GM18861 (cell line): Measurements from ENCODE around the gene CRACR2A.

ENCODE experiments used
- ATAC-seq: cut with Tn5 transposase; IDR thresholded peaks from one replicate; pipeline ENCODE4 v1.9.1; 2021; ENCODE audit not compliant: unreplicated experiment

The CRACR2A gene

GRCh38 chr12:3684449-3685051 lies 68.4 kb downstream of the CRACR2A start:
- ATAC-seq = no peak

- ATAC-seq = no peak
Measured at GRCh38 chr12:3683670-3684069, 69.2 kb downstream of the CRACR2A start.

GRCh38 chr12:3681595-3682061 lies 71.3 kb downstream of the CRACR2A start:
- ATAC-seq = no peak

- ATAC-seq = no peak
Measured at GRCh38 chr12:3680919-3681594, 71.9 kb downstream of the CRACR2A start.

- no peak for ATAC-seq
Measured at GRCh38 chr12:3679831-3680230, 73.1 kb downstream of the CRACR2A start.

GRCh38 chr12:3677609-3678008 lies 75.3 kb downstream of the CRACR2A start:
- no peak for ATAC-seq

- no peak for ATAC-seq
Measured at GRCh38 chr12:3673981-3674708, 78.8 kb downstream of the CRACR2A start.

GRCh38 chr12:3672113-3672509 lies 80.8 kb downstream of the CRACR2A start:
- ATAC-seq = no peak

GRCh38 chr12:3671330-3672112 lies 81.4 kb downstream of the CRACR2A start:
- no peak for ATAC-seq

GRCh38 chr12:3670083-3670620 lies 82.8 kb downstream of the CRACR2A start:
- ATAC-seq = no peak

- ATAC-seq = no peak
Measured at GRCh38 chr12:3669594-3669993, 83.3 kb downstream of the CRACR2A start.

GRCh38 chr12:3668479-3669165 lies 84.3 kb downstream of the CRACR2A start:
- no peak for ATAC-seq

- ATAC-seq = no peak
Measured at GRCh38 chr12:3667485-3667884, 85.4 kb downstream of the CRACR2A start.

GRCh38 chr12:3666441-3666840 lies 86.5 kb downstream of the CRACR2A start:
- no peak for ATAC-seq

- no peak for ATAC-seq
Measured at GRCh38 chr12:3662521-3662921, 90.4 kb downstream of the CRACR2A start.

GRCh38 chr12:3661028-3661427 lies 91.9 kb downstream of the CRACR2A start:
- no peak for ATAC-seq

GRCh38 chr12:3658327-3659163 lies 94.4 kb downstream of the CRACR2A start:
- ATAC-seq = no peak

- no peak for ATAC-seq
Measured at GRCh38 chr12:3656946-3657622, 95.8 kb downstream of the CRACR2A start.

GRCh38 chr12:3655328-3655900 lies 97.5 kb downstream of the CRACR2A start:
- ATAC-seq = no peak
